DOHH2 (cell line): ENCODE measurements around the gene HCN3.

Source experiments
- H3F3A ChIP-seq: fragments of 200-600 bp; sonication (generic), shearing (Covaris generic); 2 replicates; pipeline ENCODE4 v1.6.0; 2016; ENCODE audit warnings: antibody characterized with exemption, mild to moderate bottlenecking; ENCODE audit not compliant: control insufficient read depth, insufficient read depth
- H3K27ac ChIP-seq: fragments of 200-600 bp; sonication (generic); 2 replicates; pipeline ENCODE4 v1.5.1; 2014; ENCODE audit warnings: low read depth, mild to moderate bottlenecking, low read length, moderate library complexity
- H3K27me3 ChIP-seq: fragments of 200-600 bp; sonication (generic); 2 replicates; pipeline ENCODE4 v1.6.1; 2014; ENCODE audit warnings: mild to moderate bottlenecking, low read length, mixed read lengths; ENCODE audit not compliant: control insufficient read depth
- H3K36me3 ChIP-seq: fragments of 200-600 bp; sonication (generic); 2 replicates; pipeline ENCODE4 v1.6.1; 2014; ENCODE audit warnings: mild to moderate bottlenecking, low read length, moderate library complexity, mixed read lengths; ENCODE audit not compliant: control insufficient read depth
- H3K4me1 ChIP-seq: fragments of 200-600 bp; sonication (generic); 2 replicates; pipeline ENCODE4 v1.6.1; 2014; ENCODE audit warnings: mild to moderate bottlenecking, low read length, mixed read lengths; ENCODE audit not compliant: control insufficient read depth
- H3K4me2 ChIP-seq: fragments of 200-600 bp; sonication (generic); 2 replicates; pipeline ENCODE4 v1.6.0; 2014; ENCODE audit warnings: mild to moderate bottlenecking, low read length, moderate library complexity
- H3K4me3 ChIP-seq: fragments of 200-600 bp; sonication (generic); 2 replicates; pipeline ENCODE4 v1.5.1; 2014; ENCODE audit warnings: mild to moderate bottlenecking, low read length, mixed read lengths
- H3K79me2 ChIP-seq: fragments of 200-600 bp; sonication (generic); 2 replicates; pipeline ENCODE4 v1.6.1; 2014; ENCODE audit warnings: mild to moderate bottlenecking, low read length, mixed read lengths; ENCODE audit not compliant: control insufficient read depth
- H3K9me2 ChIP-seq: fragments of 200-600 bp; sonication (generic); replicated peaks from 2 replicates; pipeline ENCODE4 v1.6.1; 2014; ENCODE audit warnings: mild to moderate bottlenecking, low read length, mixed read lengths; ENCODE audit not compliant: control insufficient read depth
- H3K9me3 ChIP-seq: fragments of 200-600 bp; sonication (generic); 2 replicates; pipeline ENCODE4 v1.6.1; 2014; ENCODE audit warnings: antibody characterized with exemption, low read length, mixed read lengths; ENCODE audit not compliant: control insufficient read depth, insufficient read depth
- H4K20me1 ChIP-seq: fragments of 200-600 bp; sonication (generic); 2 replicates; pipeline ENCODE4 v1.6.0; 2014; ENCODE audit warnings: low read depth, mild to moderate bottlenecking, antibody characterized with exemption, low read length, moderate library complexity; ENCODE audit not compliant: control insufficient read depth, insufficient read depth
- EZH2phosphoT487 ChIP-seq: fragments of 200-600 bp; sonication (generic); IDR thresholded peaks from 2 replicates; pipeline ENCODE4 v1.6.1; 2017; ENCODE audit warnings: borderline replicate concordance, mild to moderate bottlenecking, antibody characterized with exemption, low read length, moderate library complexity, mixed read lengths
- TF ChIP-seq, protein P1 (sequence below): fragments of 200-600 bp; sonication (generic); IDR thresholded peaks from one replicate; pipeline ENCODE4 v1.5.1; 2014; ENCODE audit warnings: antibody characterized with exemption, mild to moderate bottlenecking, low read depth, low read length; ENCODE audit not compliant: poor library complexity, severe bottlenecking

Gene HCN3

DNA sequence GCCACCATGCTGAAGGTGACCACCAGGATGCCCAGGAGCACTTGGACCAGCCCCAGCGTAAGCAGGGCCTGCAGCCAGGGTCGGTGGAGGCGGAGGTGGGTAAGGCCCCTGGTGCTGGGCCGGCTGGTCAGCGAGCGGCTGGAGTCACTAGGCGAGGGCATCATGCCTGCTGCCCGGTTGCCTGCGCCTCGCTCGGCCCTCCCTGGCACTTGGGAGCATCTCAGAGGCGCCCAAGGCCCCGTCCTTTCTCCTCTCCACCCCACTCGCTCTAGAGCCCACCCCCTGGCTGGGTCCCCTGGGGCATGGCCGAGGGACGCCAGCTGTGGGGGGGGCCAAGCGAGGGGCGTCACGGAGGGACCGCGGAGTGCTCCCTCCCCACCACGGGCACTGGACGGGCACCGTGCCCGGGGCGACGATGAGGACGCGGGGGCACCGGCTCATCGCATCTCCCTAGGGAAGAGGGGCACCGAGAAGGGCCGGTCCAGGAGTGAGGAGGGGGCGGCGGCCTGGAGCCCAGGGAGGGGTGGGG lies 22.5 kb upstream of the HCN3 start:
- peaks cover 11% of the 10 kb centered on the region for H3F3A ChIP-seq
- peak overlapping the region; percentile 95 for H3K4me3 ChIP-seq
- no peak for TF ChIP-seq EZH2phosphoT487
- TF ChIP-seq, protein P1, sequence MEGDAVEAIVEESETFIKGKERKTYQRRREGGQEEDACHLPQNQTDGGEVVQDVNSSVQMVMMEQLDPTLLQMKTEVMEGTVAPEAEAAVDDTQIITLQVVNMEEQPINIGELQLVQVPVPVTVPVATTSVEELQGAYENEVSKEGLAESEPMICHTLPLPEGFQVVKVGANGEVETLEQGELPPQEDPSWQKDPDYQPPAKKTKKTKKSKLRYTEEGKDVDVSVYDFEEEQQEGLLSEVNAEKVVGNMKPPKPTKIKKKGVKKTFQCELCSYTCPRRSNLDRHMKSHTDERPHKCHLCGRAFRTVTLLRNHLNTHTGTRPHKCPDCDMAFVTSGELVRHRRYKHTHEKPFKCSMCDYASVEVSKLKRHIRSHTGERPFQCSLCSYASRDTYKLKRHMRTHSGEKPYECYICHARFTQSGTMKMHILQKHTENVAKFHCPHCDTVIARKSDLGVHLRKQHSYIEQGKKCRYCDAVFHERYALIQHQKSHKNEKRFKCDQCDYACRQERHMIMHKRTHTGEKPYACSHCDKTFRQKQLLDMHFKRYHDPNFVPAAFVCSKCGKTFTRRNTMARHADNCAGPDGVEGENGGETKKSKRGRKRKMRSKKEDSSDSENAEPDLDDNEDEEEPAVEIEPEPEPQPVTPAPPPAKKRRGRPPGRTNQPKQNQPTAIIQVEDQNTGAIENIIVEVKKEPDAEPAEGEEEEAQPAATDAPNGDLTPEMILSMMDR = no peak
- no peaks in the 10 kb centered on the region for H3K9me3 ChIP-seq
- H3K79me2 ChIP-seq = peaks cover 13% of the 10 kb centered on the region
- peaks cover 38% of the 10 kb centered on the region for H3K4me1 ChIP-seq
- H3K36me3 ChIP-seq = peaks cover 33% of the 10 kb centered on the region
- H3K4me2 ChIP-seq = peak overlapping the region; percentile 98
- H3K9me2 ChIP-seq = no peaks in the 10 kb centered on the region
- H3K27ac ChIP-seq = peak overlapping the region; percentile 32; the same call in 1 of the 2 replicates
- no peaks in the 10 kb centered on the region for H3K27me3 ChIP-seq
- H4K20me1 ChIP-seq = no peaks in the 10 kb centered on the region

GRCh38 chr1:155255243-155256007 lies 21.8 kb upstream of the HCN3 start, which contains the start of gene ENTREP3:
TSS of gene ENTREP3 (minus strand) at chr1:155255483. CDS start at chr1:155254877, 606 bp downstream.
- Histone ChIP-seq H3K4me3 (peak within 1 kb of the TSS; percentile 95), H3K27ac (peak within 1 kb of the TSS; percentile 32; the same call in 1 of the 2 replicates), H3K4me2 (peak within 1 kb of the TSS; percentile 98), H3F3A (peaks cover 11% of the 10 kb centered on the region; the same call in 1 of the 2 replicates), H3K36me3 (peaks cover 38% of the 10 kb centered on the region), H3K27me3 (no peaks in the 10 kb centered on the region), H3K9me3 (no peaks in the 10 kb centered on the region), H3K4me1 (peaks cover 33% of the 10 kb centered on the region), H4K20me1 (no peaks in the 10 kb centered on the region), H3K9me2 (no peaks in the 10 kb centered on the region), H3K79me2 (peaks cover 17% of the 10 kb centered on the region)
- TF ChIP-seq, protein P1 = no peak
- no peak for TF ChIP-seq EZH2phosphoT487

- Histone ChIP-seq H3F3A (peaks cover 10% of the 10 kb centered on the region; the same call in 1 of the 2 replicates), H3K4me3 (peak overlapping the region; percentile 95), H3K4me1 (peaks cover 36% of the 10 kb centered on the region), H4K20me1 (no peaks in the 10 kb centered on the region), H3K79me2 (peaks cover 25% of the 10 kb centered on the region), H3K4me2 (peak overlapping the region; percentile 98), H3K9me2 (no peaks in the 10 kb centered on the region), H3K9me3 (no peaks in the 10 kb centered on the region), H3K27me3 (no peaks in the 10 kb centered on the region), H3K36me3 (peaks cover 40% of the 10 kb centered on the region), H3K27ac (no peak overlapping the region)
- no peak for TF ChIP-seq EZH2phosphoT487
- TF ChIP-seq, protein P1 = no peak
Observed at GRCh38 chr1:155256058-155256852, 21.0 kb upstream of the HCN3 start.
